Large intestine (tissue), 3 donors: ENCODE results near the gene SLC5A10. TPM values are rescaled to one million over a fixed set of nuclear protein-coding genes. Genes with fewer than 3 reads are reported as not detected.

ENCODE experiments used
- DNase-seq, 2 donors: peaks; one replicate each; pipeline versions ENCODE4 v3.0.0 to v3.0.0-alpha.2; 2013
- H3K27ac ChIP-seq: one replicate; pipeline ENCODE4 v1.5.1; 2013; ENCODE audit warnings: low read length
- H3K27me3 ChIP-seq: 2 replicates; pipeline ENCODE4 v1.6.1; 2013; ENCODE audit warnings: low read length; ENCODE audit not compliant: control insufficient read depth, insufficient read depth
- H3K36me3 ChIP-seq: 2 replicates; pipeline ENCODE4 v1.6.1; 2013; ENCODE audit warnings: low read length; ENCODE audit not compliant: control insufficient read depth, insufficient read depth
- H3K4me1 ChIP-seq: one replicate; pipeline ENCODE4 v1.6.1; 2013; ENCODE audit warnings: low read length; ENCODE audit not compliant: control insufficient read depth, insufficient read depth
- H3K4me3 ChIP-seq: one replicate; pipeline ENCODE4 v1.5.1; 2013; ENCODE audit warnings: low read length
- H3K9me3 ChIP-seq: one replicate; pipeline ENCODE4 v1.6.1; 2013; ENCODE audit warnings: mild to moderate bottlenecking, low read depth, low read length, moderate library complexity; ENCODE audit not compliant: control insufficient read depth
- WGBS: methylation state at CpG from one replicate; pipeline ENCODE4 v1.1.5; 2013; ENCODE audit warnings: low lambda C conversion rate; ENCODE audit not compliant: insufficient coverage; 5-methylcytosine and 5-hydroxymethylcytosine counted together
- polyA plus RNA-seq: library from polyadenylated mRNA; unstranded; fragments of 120-200 nt; gene quantifications from one replicate; pipeline ENCODE4 v1.2.1, GENCODE V29; 2013

SLC5A10 gene
- polyA plus RNA-seq, 1 donor, result 0.30 TPM

DNA sequence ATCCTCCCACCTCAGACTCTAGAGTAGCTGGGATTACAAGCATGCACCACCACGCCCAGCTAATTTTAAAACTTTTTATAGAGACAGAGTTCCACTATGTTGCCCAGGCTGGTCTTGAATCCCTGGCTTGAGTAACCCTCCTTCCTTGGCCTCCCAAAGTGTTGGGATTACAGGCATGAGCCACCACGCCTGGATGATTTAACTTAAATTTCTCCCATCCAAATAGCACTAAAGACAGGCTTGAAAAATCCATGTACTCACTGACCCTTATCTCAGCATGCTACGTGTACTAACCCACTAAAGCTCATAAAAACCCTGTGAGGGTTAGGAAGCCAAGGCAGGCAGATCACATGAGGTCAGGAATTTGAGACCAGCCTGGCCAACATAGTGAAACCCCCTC is 4.6 kb downstream of the SLC5A10 start:
- H3K4me1 ChIP-seq, result peaks cover 9% of the 10 kb centered on the region
- no CpG with 5 or more reads among the region's 3 CpGs for WGBS
- no peaks in the 10 kb centered on the region for H3K36me3 ChIP-seq
- DNase-seq, result no peak
- H3K9me3 ChIP-seq, result peaks cover 2% of the 10 kb centered on the region
- no peak overlapping the region for H3K27ac ChIP-seq
- H3K4me3 ChIP-seq, result no peak overlapping the region
- H3K27me3 ChIP-seq, result no peaks in the 10 kb centered on the region

DNA sequence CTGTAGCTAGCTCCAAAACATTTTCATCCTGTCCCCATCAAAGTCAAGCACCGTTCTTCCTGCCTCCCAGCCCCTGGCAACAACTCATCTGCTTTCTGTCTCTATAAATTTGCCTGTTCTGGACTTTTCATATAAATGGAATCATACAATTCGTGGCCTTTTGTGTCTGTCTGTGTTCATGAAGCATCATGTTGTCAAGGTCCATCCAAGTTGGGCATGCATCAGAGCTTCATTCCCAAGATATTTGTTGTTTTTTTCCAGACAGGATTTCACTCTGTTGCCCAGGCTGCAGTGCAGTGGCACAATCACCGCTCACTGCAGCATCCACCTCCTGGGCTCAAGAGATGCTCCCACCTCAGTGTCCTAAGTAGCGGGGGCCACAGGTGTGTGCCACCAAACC is 5.9 kb downstream of the SLC5A10 start:
- 80% methylated on average over 1 of the region's 4 CpGs for WGBS
- Histone ChIP-seq H3K4me3 (no peak overlapping the region), H3K4me1 (peaks cover 20% of the 10 kb centered on the region), H3K27ac (no peak overlapping the region), H3K27me3 (no peaks in the 10 kb centered on the region), H3K36me3 (no peaks in the 10 kb centered on the region), H3K9me3 (peaks cover 2% of the 10 kb centered on the region)
- no peak for DNase-seq

DNA sequence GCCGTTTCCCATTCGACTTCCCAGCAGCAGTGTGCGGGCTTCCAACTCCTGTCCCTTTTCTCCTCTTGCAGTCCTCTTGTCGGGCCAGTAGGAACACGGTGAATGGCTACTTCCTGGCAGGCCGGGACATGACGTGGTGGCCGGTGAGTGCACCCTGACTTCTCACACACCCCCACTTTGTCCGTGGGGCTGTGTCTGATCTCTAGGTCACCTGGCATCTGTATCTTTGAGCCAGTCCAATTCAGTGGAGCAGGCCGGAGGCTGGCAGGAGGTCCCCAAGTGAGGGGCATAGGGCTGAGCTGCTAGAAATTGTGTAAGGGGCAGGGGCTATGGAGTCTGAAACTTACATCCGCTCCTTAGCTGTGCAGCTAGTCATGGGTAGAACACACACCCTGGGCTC is 6.6 kb downstream of the SLC5A10 start:
- DNase-seq, result no peak
- Histone ChIP-seq H3K27ac (no peak overlapping the region), H3K9me3 (peaks cover 2% of the 10 kb centered on the region), H3K27me3 (no peaks in the 10 kb centered on the region), H3K4me3 (no peak overlapping the region), H3K36me3 (no peaks in the 10 kb centered on the region), H3K4me1 (peaks cover 28% of the 10 kb centered on the region)
- whole genome bisulfite sequencing, result no CpG with 5 or more reads among the region's 11 CpGs

DNA sequence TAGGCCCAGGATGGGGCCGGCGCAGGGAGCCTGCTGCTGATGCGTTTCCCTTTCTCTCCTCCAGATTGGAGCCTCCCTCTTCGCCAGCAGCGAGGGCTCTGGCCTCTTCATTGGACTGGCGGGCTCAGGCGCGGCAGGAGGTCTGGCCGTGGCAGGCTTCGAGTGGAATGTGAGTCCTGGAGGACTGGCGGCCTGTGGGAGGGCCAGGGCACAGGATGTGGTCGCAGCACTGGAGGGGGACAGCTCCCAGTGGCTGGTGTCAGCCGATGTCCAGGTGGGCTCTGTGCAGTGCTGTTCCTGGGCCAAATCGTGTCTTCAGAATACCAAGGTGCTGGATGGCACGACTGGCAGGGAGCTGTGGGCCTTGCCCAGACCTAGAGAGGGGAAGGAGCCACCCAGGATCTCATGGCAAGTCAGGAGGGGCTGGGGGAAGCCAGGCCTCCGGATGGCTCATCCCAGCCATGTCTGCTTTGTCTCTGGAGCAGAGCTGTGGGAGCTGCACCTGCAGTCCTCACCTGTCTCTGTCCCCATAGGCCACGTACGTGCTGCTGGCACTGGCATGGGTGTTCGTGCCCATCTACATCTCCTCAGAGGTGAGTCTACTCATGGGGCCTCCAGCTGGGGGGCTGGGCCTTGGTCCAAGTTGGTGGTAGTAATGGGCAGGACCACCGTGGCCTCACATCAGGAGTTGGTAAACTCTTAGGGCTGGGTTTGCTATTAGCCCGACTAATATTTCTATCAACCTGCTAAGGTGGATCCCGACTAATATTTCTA is 7.3 kb downstream of the SLC5A10 start:
- Histone ChIP-seq H3K9me3 (peaks cover 2% of the 10 kb centered on the region), H3K27me3 (no peaks in the 10 kb centered on the region), H3K36me3 (no peaks in the 10 kb centered on the region), H3K4me1 (peaks cover 34% of the 10 kb centered on the region), H3K27ac (no peak overlapping the region), H3K4me3 (no peak overlapping the region)
- DNase-seq, result peak in 1 of 2 donors; percentile 2
- WGBS, result 100% methylated on average over 1 of the region's 22 CpGs

DNA sequence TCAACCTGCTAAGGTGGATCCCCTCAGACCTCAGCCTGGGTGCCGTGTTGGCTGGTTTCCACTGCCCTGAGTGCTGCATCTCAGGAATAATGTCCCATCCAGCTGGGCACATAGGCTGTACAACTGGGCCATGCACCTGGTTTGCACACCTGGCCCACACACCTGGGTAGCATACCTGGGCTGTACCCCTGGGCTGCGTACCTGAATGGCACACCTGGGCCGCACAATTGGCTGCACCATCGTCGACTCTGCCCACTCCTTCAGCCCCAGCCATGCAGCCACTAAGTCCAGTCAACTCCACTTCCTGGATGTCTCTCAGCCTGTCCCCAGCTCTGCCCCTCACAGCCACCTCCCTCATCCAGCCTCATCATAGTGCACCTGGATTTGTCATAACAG is 7.9 kb downstream of the SLC5A10 start:
- no peaks in the 10 kb centered on the region for H3K27me3 ChIP-seq
- no CpG with 5 or more reads among the region's 5 CpGs for WGBS
- H3K36me3 ChIP-seq, result no peaks in the 10 kb centered on the region
- peaks cover 2% of the 10 kb centered on the region for H3K9me3 ChIP-seq
- H3K4me3 ChIP-seq, result no peak overlapping the region
- H3K4me1 ChIP-seq, result peaks cover 37% of the 10 kb centered on the region
- DNase-seq, result peak in 1 of 2 donors; percentile 1
- no peak overlapping the region for H3K27ac ChIP-seq

DNA sequence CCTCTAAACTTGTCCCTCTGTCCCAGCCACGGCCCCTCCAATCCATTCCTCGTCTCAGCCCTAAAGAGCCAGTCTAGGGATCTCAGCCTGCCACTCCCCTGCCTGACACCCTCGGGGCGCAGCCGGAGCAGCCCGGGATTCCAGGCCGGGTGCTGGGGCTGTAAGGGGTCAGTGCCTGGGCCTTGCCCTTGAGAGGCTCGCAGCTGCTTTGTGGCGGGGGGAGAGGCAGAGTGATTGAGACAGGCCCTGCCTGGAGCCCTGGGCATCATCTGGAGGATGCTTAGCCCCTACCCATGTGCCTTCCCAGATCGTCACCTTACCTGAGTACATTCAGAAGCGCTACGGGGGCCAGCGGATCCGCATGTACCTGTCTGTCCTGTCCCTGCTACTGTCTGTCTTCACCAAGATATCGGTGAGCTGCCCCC is 8.3 kb downstream of the SLC5A10 start:
- peaks cover 37% of the 10 kb centered on the region for H3K4me1 ChIP-seq
- H3K27me3 ChIP-seq, result no peaks in the 10 kb centered on the region
- peaks cover 2% of the 10 kb centered on the region for H3K9me3 ChIP-seq
- WGBS, result no CpG with 5 or more reads among the region's 15 CpGs
- DNase-seq, result no peak
- no peaks in the 10 kb centered on the region for H3K36me3 ChIP-seq
- no peak overlapping the region for H3K27ac ChIP-seq
- no peak overlapping the region for H3K4me3 ChIP-seq

DNA sequence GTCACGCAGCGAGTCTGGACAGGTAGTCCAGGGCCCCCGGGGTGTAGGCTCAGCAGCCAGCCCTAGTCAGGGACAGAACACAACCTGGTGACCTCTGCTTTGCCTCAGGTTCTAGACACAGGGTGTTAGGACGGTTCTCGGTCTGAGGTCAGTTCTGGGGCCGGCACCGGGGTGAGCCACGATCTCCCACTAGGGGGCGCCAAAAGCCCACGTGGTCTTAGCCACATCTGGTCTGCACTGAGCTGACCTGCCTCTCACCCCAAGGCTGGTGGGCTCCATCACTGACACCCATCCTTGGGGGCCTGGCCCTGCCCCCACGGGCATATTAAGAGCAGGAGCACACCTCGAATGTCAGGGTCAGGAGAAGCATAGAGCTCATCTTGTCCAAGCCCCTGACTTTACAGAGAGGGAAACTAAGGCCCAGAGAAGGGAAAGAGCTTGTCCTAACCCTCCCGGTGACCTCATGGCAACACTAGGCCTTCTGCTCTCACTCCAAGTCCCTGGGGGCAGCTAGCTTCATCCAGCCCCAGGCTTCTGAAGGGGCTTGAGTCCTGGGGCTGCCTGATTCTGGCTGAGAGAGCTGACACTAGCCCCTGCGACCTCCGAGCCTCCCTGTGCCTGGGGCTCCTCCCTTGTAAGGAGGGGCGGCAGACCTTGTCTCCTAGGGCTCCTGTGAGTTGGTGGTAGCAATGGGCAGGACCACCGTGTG is 9.0 kb downstream of the SLC5A10 start:
- WGBS, result no CpG with 5 or more reads among the region's 17 CpGs
- peak; percentile 56 to 60 for DNase-seq
- H3K36me3 ChIP-seq, result no peaks in the 10 kb centered on the region
- peaks cover 2% of the 10 kb centered on the region for H3K9me3 ChIP-seq
- H3K27me3 ChIP-seq, result no peaks in the 10 kb centered on the region
- H3K27ac ChIP-seq, result no peak overlapping the region
- H3K4me1 ChIP-seq, result peaks cover 37% of the 10 kb centered on the region
- no peak overlapping the region for H3K4me3 ChIP-seq

DNA sequence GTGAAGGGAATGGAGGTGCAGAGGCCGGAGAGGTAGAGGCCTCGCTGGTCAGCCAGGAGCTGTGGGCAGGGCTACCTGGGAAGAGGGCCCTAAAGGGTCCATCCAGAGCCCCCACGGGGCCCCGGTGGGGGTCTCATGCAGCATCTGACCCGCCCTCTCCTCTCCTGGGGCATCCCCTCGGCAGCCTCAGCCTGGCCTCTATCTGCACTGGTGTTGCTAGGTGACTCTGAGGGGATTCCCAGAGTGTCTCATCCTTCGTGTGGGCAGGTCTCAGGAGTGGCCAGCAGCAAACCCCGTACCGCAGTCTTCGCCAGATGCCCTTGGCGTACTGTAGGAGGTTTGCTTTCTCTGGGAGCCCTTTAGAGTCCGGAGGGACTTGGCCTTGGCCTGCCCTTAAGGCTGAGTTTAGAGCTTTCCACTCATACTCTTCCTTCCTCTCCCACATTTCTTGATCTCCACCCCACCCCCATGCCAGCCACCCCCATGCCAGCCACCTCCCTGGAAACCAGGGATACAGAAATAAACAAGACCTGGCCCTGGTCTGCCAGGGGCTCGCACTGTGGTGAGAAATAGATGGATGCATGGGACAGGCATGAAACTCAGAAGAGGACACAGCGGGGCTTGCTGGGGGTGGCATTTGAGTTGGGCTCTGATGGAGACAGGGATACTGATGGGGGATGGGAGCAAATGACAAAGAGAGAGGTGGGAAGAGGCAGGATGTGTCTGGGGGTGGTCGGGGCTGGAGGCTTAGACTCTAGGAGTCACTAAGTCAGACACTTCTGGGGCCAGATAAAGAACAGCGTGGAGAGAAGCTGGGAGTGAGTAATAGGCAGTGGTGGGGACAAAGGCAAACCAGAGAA is 9.9 kb downstream of the SLC5A10 start:
- 43% methylated on average over 1 of the region's 16 CpGs for WGBS
- peak overlapping the region; percentile 75 for H3K27ac ChIP-seq
- H3K9me3 ChIP-seq, result peaks cover 2% of the 10 kb centered on the region
- H3K4me3 ChIP-seq, result no peak overlapping the region
- DNase-seq, result no peak
- no peaks in the 10 kb centered on the region for H3K36me3 ChIP-seq
- H3K4me1 ChIP-seq, result peaks cover 37% of the 10 kb centered on the region
- no peaks in the 10 kb centered on the region for H3K27me3 ChIP-seq

DNA sequence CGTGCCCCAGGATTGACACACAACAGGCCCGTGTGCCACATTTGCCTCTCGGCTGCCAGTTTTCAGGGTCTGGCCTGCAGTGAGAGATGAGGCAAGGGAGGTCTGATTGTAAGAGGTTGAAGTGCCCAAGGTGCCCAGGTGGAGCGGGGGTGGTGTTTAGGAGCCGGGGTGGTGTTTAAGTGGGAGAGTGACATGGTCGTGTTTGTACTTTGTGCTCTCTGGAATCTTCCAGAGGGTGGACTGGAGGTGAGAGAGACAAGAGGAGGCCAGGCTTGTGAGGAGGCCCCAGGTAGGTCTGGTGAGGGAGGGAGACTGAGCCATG is 10.5 kb downstream of the SLC5A10 start:
- Histone ChIP-seq H3K4me1 (peaks cover 39% of the 10 kb centered on the region), H3K4me3 (no peak overlapping the region), H3K36me3 (no peaks in the 10 kb centered on the region), H3K27me3 (no peaks in the 10 kb centered on the region), H3K27ac (peak overlapping the region; percentile 75), H3K9me3 (peaks cover 2% of the 10 kb centered on the region)
- WGBS, result no CpG with 5 or more reads among the region's 6 CpGs
- DNase-seq, result peak in 1 of 2 donors; percentile 73
